HFFc6 (cell line): ENCODE results near the gene VEZF1. TPM values are rescaled to one million over a fixed set of nuclear protein-coding genes. Genes with fewer than 3 reads are reported as not detected.
A peak's percentile ranks its signal among the peaks of the same experiment; 100 is the strongest.

Source experiments
- DNase-seq: peaks from one replicate; pipeline ENCODE4 v3.0.0-alpha.2; 2018
- H3K27ac Mint-ChIP-seq: 2 replicates; pipeline ENCODE4 v1.8.0; 2020; ENCODE audit warnings: mild to moderate bottlenecking, mixed read lengths
- H3K27me3 Mint-ChIP-seq: 2 replicates; pipeline ENCODE4 v1.8.0; 2021; ENCODE audit warnings: mild to moderate bottlenecking, moderate library complexity, mixed read lengths; ENCODE audit not compliant: insufficient read depth
- H3K36me3 Mint-ChIP-seq: 2 replicates; pipeline ENCODE4 v1.8.0; 2021; ENCODE audit warnings: low read depth, mixed read lengths
- H3K4me1 Mint-ChIP-seq: 2 replicates; pipeline ENCODE4 v1.8.0; 2020; ENCODE audit warnings: low read depth, mixed read lengths
- H3K4me3 Mint-ChIP-seq: 2 replicates; pipeline ENCODE4 v1.8.0; 2020; ENCODE audit warnings: mild to moderate bottlenecking, moderate library complexity, mixed read lengths
- H3K9me3 Mint-ChIP-seq: 2 replicates; pipeline ENCODE4 v1.8.0; 2020; ENCODE audit warnings: mild to moderate bottlenecking, mixed read lengths
- CTCF ChIP-seq: fragments of 200-600 bp; sonication (generic); IDR thresholded peaks from 2 replicates; pipeline ENCODE4 v1.5.0; 2021; ENCODE audit warnings: antibody characterized with exemption, mild to moderate bottlenecking
- total RNA-seq, 6 experiments: library from RNA; stranded (reverse); fragmentation: NEBNext Ultra II Directional; extraction: Animal tissue kit (Norgen Biotek cat#: 25700); gene quantifications; 2 replicates in 1 of 6; 3 replicates in 5 of 6; pipeline ENCODE4 v1.2.3, GENCODE V29; 2021

VEZF1 gene
- total RNA-seq, 6 experiments from 2014 or later: 41.7 to 56.5 (median 51.8) TPM

- H3K4me3 Mint-ChIP-seq: peak overlapping the region; percentile 49
- peaks cover 75% of the 10 kb centered on the region for H3K4me1 Mint-ChIP-seq
- H3K27me3 Mint-ChIP-seq: no peaks in the 10 kb centered on the region
- H3K27ac Mint-ChIP-seq: peak overlapping the region; percentile 87
- H3K9me3 Mint-ChIP-seq: no peaks in the 10 kb centered on the region
- TF ChIP-seq CTCF: no peak
- DNase-seq: peak; percentile 68
- peaks cover 8% of the 10 kb centered on the region; the same call in 1 of the 2 replicates for H3K36me3 Mint-ChIP-seq
Observed at GRCh38 chr17:57943140-57943539, 44.9 kb downstream of the VEZF1 start.

- no peak for DNase-seq
- no peak overlapping the region for H3K4me3 Mint-ChIP-seq
- peak overlapping the region; percentile 71 for H3K27ac Mint-ChIP-seq
- H3K4me1 Mint-ChIP-seq: peaks cover 70% of the 10 kb centered on the region
- peaks cover 8% of the 10 kb centered on the region; the same call in 1 of the 2 replicates for H3K36me3 Mint-ChIP-seq
- no peak for TF ChIP-seq CTCF
- H3K27me3 Mint-ChIP-seq: no peaks in the 10 kb centered on the region
- H3K9me3 Mint-ChIP-seq: no peaks in the 10 kb centered on the region
Observed at GRCh38 chr17:57941384-57942370, 46.4 kb downstream of the VEZF1 start.

- no peak overlapping the region for H3K4me3 Mint-ChIP-seq
- peaks cover 70% of the 10 kb centered on the region for H3K4me1 Mint-ChIP-seq
- peak overlapping the region; percentile 71; the same call in 1 of the 2 replicates for H3K27ac Mint-ChIP-seq
- H3K36me3 Mint-ChIP-seq: peaks cover 8% of the 10 kb centered on the region; the same call in 1 of the 2 replicates
- H3K9me3 Mint-ChIP-seq: no peaks in the 10 kb centered on the region
- DNase-seq: no peak
- H3K27me3 Mint-ChIP-seq: no peaks in the 10 kb centered on the region
- no peak for TF ChIP-seq CTCF
Observed at GRCh38 chr17:57940653-57941329, 47.3 kb downstream of the VEZF1 start.

- no peak for TF ChIP-seq CTCF
- Mint-ChIP-seq H3K4me1 (peaks cover 70% of the 10 kb centered on the region), H3K9me3 (no peaks in the 10 kb centered on the region), H3K27me3 (no peaks in the 10 kb centered on the region; the same call in 1 of the 2 replicates), H3K27ac (peak overlapping the region; percentile 38), H3K36me3 (peaks cover 8% of the 10 kb centered on the region; the same call in 1 of the 2 replicates), H3K4me3 (no peak overlapping the region)
- no peak for DNase-seq
Observed at GRCh38 chr17:57940231-57940630, 47.8 kb downstream of the VEZF1 start.

GRCh38 chr17:57939797-57940196 lies 48.3 kb downstream of the VEZF1 start:
- TF ChIP-seq CTCF: no peak
- no peak for DNase-seq
- Mint-ChIP-seq H3K4me3 (no peak overlapping the region), H3K4me1 (peaks cover 70% of the 10 kb centered on the region), H3K9me3 (no peaks in the 10 kb centered on the region), H3K27me3 (no peaks in the 10 kb centered on the region; the same call in 1 of the 2 replicates), H3K27ac (peak overlapping the region; percentile 38; the same call in 1 of the 2 replicates), H3K36me3 (peaks cover 8% of the 10 kb centered on the region; the same call in 1 of the 2 replicates)
